Mucosa of descending colon (tissue), 3 donors: ENCODE results near the gene ITGA2B. TPM values are rescaled to one million over a fixed set of nuclear protein-coding genes. Genes with fewer than 3 reads are reported as not detected.

ENCODE experiments used
- ATAC-seq: fragments of 200-7000 bp; cut with Tn5 transposase; one replicate; pipeline ENCODE4 v1.9.1; 2020; ENCODE audit warnings: mild to moderate bottlenecking, moderate library complexity
- DNase-seq, 3 donors: peaks; one replicate each; pipeline ENCODE4 v3.0.0-alpha.2; 2020
- H3K36me3 ChIP-seq: fragments of 200-600 bp; one replicate; pipeline ENCODE4 v1.8.0; 2021; ENCODE audit warnings: low read depth, mild to moderate bottlenecking
- H3K4me1 ChIP-seq: fragments of 200-600 bp; one replicate; pipeline ENCODE4 v1.8.0; 2021; ENCODE audit warnings: low read depth, mild to moderate bottlenecking
- H3K4me3 ChIP-seq: fragments of 200-600 bp; one replicate; pipeline ENCODE4 v1.8.0; 2021; ENCODE audit warnings: mild to moderate bottlenecking
- H3K9me3 ChIP-seq: fragments of 200-600 bp; one replicate; pipeline ENCODE4 v1.8.0; 2021; ENCODE audit warnings: mild to moderate bottlenecking
- intact Hi-C, 2 donors: fragments of 100-400 bp; cut with DNase I in 1 of 2; cut with micrococcal nuclease in 1 of 2; formaldehyde crosslinking; loops; one replicate each; pipeline versions ENCODE4 v1.11.0 to v1.11.1; 2022; cut with DNase I, micrococcal nuclease
- long read RNA-seq, 2 donors: library from polyadenylated mRNA; unstranded; transcript quantifications; one replicate each; pipeline ENCODE4 v2.0.0, GENCODE V29; 2019 to 2021
- total RNA-seq, 3 donors: library from RNA; stranded (reverse); fragmentation: NEBNext Ultra II Directional in 2 of 3; extraction: Animal tissue kit (Norgen Biotek cat#: 25700) in 2 of 3; gene quantifications; one replicate each; pipeline versions ENCODE4 v1.2.1 to v1.2.4, GENCODE V29; 2021 to 2023
- TF ChIP-seq, protein P1 (sequence below): fragments of 200-600 bp; IDR thresholded peaks from one replicate; pipeline ENCODE4 v1.8.0; 2022; ENCODE audit warnings: antibody characterized with exemption, mild to moderate bottlenecking
- donor health status: DM: no; HTN: no; CAD: no; lungs with moderate emphysema.
- donor health status: DM: no; HTN: no; CAD: no.
- donor health status: DM: no; HTN: yes; CAD: no.

Gene ITGA2B
- total RNA-seq: under 1 TPM; 0.26 to 0.79 (median 0.41) TPM
- long read RNA-seq, donor 1: 0 reads
- long read RNA-seq, donor 2: 0 reads

DNA sequence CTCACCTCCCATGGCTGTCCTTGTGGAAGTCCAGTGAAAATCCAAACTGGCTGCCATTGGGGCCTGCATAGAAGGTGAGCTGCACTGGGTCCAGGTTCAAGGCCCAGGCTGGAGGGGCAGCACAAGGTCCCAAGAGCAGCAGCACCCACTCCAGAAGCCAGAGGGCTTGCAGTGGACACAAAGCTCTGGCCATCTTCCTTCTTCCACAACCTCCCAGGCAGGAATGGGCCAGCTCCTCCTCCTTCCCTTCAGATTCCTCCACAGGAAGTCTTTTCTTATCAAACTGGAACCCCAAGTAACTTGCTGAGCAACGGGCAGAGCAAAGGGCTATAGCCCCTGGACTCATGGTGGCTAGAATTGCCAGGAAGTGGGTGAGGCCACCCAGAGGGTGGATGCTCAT lies at the start of gene ITGA2B:
ITGA2B (minus strand) TSS at position 369 of the 400 bp plus-strand sequence; CDS start at position 193, 176 bp downstream.
- H3K36me3 ChIP-seq: no peaks in the 10 kb centered on the region
- peaks cover 15% of the 10 kb centered on the region for H3K4me1 ChIP-seq
- intact Hi-C loops: no loop called here
- H3K9me3 ChIP-seq: no peaks in the 10 kb centered on the region
- TF ChIP-seq, protein P1, sequence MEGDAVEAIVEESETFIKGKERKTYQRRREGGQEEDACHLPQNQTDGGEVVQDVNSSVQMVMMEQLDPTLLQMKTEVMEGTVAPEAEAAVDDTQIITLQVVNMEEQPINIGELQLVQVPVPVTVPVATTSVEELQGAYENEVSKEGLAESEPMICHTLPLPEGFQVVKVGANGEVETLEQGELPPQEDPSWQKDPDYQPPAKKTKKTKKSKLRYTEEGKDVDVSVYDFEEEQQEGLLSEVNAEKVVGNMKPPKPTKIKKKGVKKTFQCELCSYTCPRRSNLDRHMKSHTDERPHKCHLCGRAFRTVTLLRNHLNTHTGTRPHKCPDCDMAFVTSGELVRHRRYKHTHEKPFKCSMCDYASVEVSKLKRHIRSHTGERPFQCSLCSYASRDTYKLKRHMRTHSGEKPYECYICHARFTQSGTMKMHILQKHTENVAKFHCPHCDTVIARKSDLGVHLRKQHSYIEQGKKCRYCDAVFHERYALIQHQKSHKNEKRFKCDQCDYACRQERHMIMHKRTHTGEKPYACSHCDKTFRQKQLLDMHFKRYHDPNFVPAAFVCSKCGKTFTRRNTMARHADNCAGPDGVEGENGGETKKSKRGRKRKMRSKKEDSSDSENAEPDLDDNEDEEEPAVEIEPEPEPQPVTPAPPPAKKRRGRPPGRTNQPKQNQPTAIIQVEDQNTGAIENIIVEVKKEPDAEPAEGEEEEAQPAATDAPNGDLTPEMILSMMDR: no peak
- H3K4me3 ChIP-seq: no peak within 1 kb of the TSS
- no peak for DNase-seq
- no peak for ATAC-seq

DNA sequence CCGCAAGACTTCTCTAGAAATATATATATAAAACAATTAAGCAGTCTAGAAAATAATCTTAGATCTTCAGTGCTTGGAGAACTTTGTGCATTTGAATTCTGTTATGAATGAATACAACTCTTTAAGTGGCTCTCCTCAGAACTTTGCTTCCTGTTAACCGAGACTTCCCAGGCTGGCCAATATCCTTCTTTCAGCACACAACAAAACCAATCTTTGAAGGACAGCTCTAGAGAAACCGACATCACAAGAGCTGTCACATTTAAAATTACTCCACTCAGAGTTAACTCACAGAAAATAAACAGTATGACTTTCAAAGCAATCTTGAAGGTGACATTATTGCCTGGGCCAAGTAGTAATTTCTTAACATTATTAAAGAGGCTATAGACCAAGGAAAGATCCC lies 49.7 kb upstream of the ITGA2B start:
- TF ChIP-seq, protein P1: no peak
- intact Hi-C loops: no loop called here

DNA sequence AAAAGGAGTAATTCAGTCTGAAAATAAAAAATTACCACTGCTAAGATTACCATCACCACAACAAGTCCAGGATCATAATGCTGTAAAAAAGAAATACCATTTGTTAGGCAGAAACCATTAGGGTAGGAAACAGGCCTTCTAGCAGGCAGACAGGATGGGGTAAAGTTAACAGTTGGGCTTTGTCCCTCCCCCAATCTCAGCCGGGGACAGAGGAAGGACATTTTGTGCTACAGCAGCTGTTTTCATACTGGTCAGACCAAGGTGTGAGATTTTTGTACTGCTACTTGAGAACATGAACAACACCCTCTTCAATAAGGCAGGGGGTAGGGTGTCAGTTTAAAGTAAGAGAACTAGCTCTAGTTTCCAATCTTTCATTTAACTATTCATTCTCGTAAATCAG lies 49.2 kb upstream of the ITGA2B start:
- H3K4me1 ChIP-seq: no peaks in the 10 kb centered on the region
- TF ChIP-seq, protein P1: no peak
- H3K4me3 ChIP-seq: no peak overlapping the region
- ATAC-seq (peak; percentile 68), DNase-seq (no peak)
- H3K36me3 ChIP-seq: no peaks in the 10 kb centered on the region
- intact Hi-C loops: no loop called here
- no peaks in the 10 kb centered on the region for H3K9me3 ChIP-seq

More for the DNA sequence above, 49.7 kb upstream of the ITGA2B start:
- no peaks in the 10 kb centered on the region for H3K36me3 ChIP-seq
- no peak for DNase-seq
- no peak for ATAC-seq
- no peak overlapping the region for H3K4me3 ChIP-seq
- no peaks in the 10 kb centered on the region for H3K4me1 ChIP-seq
- no peaks in the 10 kb centered on the region for H3K9me3 ChIP-seq

DNA sequence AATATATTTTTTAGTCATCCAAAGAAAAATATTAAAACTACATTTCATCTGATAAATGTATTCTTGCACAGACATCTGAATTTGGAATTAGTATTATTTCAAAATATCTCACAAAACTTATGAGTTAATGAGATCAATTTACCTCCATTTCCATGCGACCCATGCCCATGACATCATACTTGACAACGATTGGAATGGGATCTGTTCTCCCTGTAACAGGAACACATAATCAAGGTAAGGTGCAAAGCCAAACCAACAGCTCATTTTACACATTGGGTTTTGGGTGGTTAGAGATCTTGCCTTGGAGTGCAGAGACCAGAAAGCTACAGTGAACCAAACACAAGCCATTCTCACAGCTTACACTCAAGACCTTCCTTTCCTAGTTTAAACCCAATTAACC lies 46.9 kb upstream of the ITGA2B start:
- ATAC-seq: no peak
- DNase-seq: no peak
- intact Hi-C loops: no loop called here

DNA sequence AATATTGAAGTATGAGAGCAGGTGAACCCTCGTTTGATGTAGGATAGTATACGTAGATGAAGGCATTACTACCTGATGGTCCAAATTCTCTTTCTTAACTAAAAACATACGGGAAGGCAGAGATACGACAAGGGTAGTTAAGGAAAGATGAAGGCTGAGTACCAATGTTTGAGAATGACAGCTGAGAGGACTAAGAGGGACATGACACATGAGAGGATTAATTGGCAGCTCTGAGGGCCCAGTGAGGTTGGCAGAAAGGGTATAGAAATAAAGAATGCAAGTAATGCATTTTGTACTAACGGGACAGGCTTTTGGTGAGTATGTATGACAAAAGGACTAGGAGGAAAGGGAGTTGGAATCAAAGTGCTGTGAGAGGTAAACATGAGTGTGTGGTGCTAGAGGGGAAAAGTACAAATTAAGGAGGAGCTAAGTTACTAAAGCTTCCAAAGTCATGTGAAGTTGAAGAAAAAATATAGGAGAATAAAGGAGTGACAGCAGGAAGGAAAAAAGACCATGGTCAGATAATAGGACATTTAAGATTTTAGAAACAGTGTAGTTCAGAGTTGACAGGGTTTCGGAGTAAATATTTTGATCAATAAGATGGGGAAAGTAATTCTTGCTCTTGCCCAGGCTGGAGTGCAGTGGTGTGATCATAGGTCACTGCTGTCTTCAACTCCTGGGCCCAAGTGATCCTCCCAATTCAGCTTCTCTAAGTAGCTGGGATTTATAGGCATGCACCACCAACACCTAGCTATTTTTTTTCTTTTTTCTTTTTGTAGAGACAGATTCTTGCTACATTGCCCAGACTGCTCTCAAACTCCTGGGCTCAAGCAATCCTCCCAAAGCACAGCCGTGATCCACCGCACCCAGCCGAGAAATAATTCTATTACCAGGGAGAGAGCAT lies 43.1 kb upstream of the ITGA2B start:
- no peaks in the 10 kb centered on the region for H3K4me1 ChIP-seq
- DNase-seq: no peak
- TF ChIP-seq, protein P1: no peak
- H3K36me3 ChIP-seq: no peaks in the 10 kb centered on the region
- no peak for ATAC-seq
- no peak overlapping the region for H3K4me3 ChIP-seq
- H3K9me3 ChIP-seq: no peaks in the 10 kb centered on the region
- intact Hi-C loops: no loop called here

More for the DNA sequence above, 46.9 kb upstream of the ITGA2B start:
- H3K36me3 ChIP-seq: no peaks in the 10 kb centered on the region
- TF ChIP-seq, protein P1: no peak
- H3K4me3 ChIP-seq: no peak overlapping the region
- no peaks in the 10 kb centered on the region for H3K9me3 ChIP-seq
- no peaks in the 10 kb centered on the region for H3K4me1 ChIP-seq
